HFFc6 (cell line): ENCODE data around the gene ERCC2. TPM values are rescaled to one million over a fixed set of nuclear protein-coding genes. Genes with fewer than 3 reads are reported as not detected.

Experiments used
- DNase-seq: peaks from one replicate; pipeline ENCODE4 v3.0.0-alpha.2; 2018
- H3K27ac Mint-ChIP-seq: 2 replicates; pipeline ENCODE4 v1.8.0; 2020; ENCODE audit warnings: mild to moderate bottlenecking, mixed read lengths
- H3K27me3 Mint-ChIP-seq: 2 replicates; pipeline ENCODE4 v1.8.0; 2021; ENCODE audit warnings: mild to moderate bottlenecking, moderate library complexity, mixed read lengths; ENCODE audit not compliant: insufficient read depth
- H3K36me3 Mint-ChIP-seq: 2 replicates; pipeline ENCODE4 v1.8.0; 2021; ENCODE audit warnings: low read depth, mixed read lengths
- H3K4me1 Mint-ChIP-seq: 2 replicates; pipeline ENCODE4 v1.8.0; 2020; ENCODE audit warnings: low read depth, mixed read lengths
- H3K4me3 Mint-ChIP-seq: 2 replicates; pipeline ENCODE4 v1.8.0; 2020; ENCODE audit warnings: mild to moderate bottlenecking, moderate library complexity, mixed read lengths
- H3K9me3 Mint-ChIP-seq: 2 replicates; pipeline ENCODE4 v1.8.0; 2020; ENCODE audit warnings: mild to moderate bottlenecking, mixed read lengths
- CTCF ChIP-seq: fragments of 200-600 bp; sonication (generic); IDR thresholded peaks from 2 replicates; pipeline ENCODE4 v1.5.0; 2021; ENCODE audit warnings: antibody characterized with exemption, mild to moderate bottlenecking
- total RNA-seq, 6 experiments: library from RNA; stranded (reverse); fragmentation: NEBNext Ultra II Directional; extraction: Animal tissue kit (Norgen Biotek cat#: 25700); gene quantifications; 2 replicates in 1 of 6; 3 replicates in 5 of 6; pipeline ENCODE4 v1.2.3, GENCODE V29; 2021

ERCC2 gene
- total RNA-seq, 6 experiments from 2014 or later: 80.2 to 108 (median 87.8) TPM

DNA sequence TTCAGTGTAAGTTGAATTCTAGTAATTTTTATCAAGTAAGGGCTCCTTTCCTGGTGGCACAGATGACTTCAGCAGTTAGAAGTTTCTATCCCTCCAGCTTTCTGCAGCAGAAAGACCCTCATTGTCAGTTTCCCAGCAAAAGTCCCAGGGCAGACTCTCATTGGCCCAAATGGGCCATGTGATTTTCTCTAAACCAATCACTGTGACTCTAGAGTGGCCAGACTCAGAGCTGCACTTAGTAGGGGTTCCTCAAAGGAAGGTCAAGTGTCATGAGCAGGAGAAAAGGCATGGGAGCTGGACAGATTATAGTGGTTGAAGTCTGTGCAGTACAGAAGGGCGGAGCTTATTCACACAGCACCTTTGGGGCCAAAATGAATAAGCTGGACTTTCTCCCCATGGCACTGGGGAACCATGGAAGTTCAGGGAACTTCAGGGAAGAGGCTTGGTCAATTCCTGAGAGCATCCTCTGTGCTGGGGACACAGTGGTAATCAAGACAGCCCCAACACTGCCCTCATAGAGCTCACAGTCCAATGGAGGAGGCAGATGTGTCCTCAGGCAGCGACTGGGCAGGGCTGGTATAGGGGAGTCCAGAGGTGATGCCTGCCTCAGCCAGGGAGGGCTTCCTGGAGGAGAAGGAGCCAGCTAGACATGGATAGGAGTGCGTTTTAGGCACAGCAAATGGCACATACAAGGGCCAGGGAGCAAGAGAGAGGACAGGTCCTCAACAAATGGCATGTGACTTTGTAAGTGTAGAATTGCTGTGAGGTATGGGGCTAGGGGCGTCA is 66.0 kb downstream of the ERCC2 start:
- no peak for TF ChIP-seq CTCF

GRCh38 chr19:45303269-45304060 is 66.9 kb downstream of the ERCC2 start:
- peaks cover 10% of the 10 kb centered on the region for H3K4me1 Mint-ChIP-seq
- peaks cover 29% of the 10 kb centered on the region for H3K36me3 Mint-ChIP-seq
- no peak for DNase-seq
- H3K4me3 Mint-ChIP-seq: no peak overlapping the region
- peaks cover 4% of the 10 kb centered on the region; the same call in 1 of the 2 replicates for H3K9me3 Mint-ChIP-seq
- peaks cover 9% of the 10 kb centered on the region for H3K27me3 Mint-ChIP-seq
- no peak overlapping the region for H3K27ac Mint-ChIP-seq
- no peak for TF ChIP-seq CTCF

More for the DNA sequence above, 66.0 kb downstream of the ERCC2 start:
- peaks cover 10% of the 10 kb centered on the region for H3K4me1 Mint-ChIP-seq
- peaks cover 9% of the 10 kb centered on the region for H3K27me3 Mint-ChIP-seq
- peaks cover 4% of the 10 kb centered on the region; the same call in 1 of the 2 replicates for H3K9me3 Mint-ChIP-seq
- no peak overlapping the region for H3K27ac Mint-ChIP-seq
- no peak overlapping the region for H3K4me3 Mint-ChIP-seq
- peaks cover 23% of the 10 kb centered on the region for H3K36me3 Mint-ChIP-seq
- no peak for DNase-seq

DNA sequence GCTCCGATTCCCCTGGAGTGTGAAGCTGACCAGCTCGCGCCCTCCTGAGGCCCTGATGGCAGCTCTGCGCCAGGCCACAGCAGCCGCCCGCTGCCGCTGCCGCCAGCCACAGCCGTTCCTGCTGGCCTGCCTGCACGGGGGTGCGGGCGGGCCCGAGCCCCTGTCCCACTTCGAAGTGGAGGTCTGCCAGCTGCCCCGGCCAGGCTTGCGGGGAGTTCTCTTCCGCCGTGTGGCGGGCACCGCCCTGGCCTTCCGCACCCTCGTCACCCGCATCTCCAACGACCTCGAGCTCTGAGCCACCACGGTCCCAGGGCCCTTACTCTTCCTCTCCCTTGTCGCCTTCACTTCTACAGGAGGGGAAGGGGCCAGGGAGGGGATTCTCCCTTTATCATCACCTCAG is 68.0 kb downstream of the ERCC2 start:
- Mint-ChIP-seq H3K36me3 (peaks cover 34% of the 10 kb centered on the region), H3K27ac (no peak overlapping the region), H3K4me3 (no peak overlapping the region), H3K4me1 (peaks cover 10% of the 10 kb centered on the region), H3K9me3 (peaks cover 4% of the 10 kb centered on the region; the same call in 1 of the 2 replicates), H3K27me3 (peaks cover 9% of the 10 kb centered on the region)
- TF ChIP-seq CTCF: no peak
- no peak for DNase-seq

Other genes starting within 250 kb of the ERCC2 start
- under 1 TPM in 5 of 6 experiments, not detected in 1; 0.07 to 0.17 (median 0.07) TPM for gene NKPD1, start 209.6 kb downstream of the ERCC2 start, total RNA-seq
- gene TRAPPC6A, start 192.3 kb downstream of the ERCC2 start, total RNA-seq: 1 to 10 TPM; 3.5 to 6.9 (median 5.2) TPM
- gene BLOC1S3, start 191.8 kb downstream of the ERCC2 start, total RNA-seq: 10 to 100 TPM; 10.5 to 14.2 (median 12.2) TPM
- under 1 TPM in 1 of 6 experiments, not detected in 5; 0.10 TPM for gene EXOC3L2, start 125.2 kb downstream of the ERCC2 start, total RNA-seq
- 10 to 100 TPM; 38.9 to 46.0 (median 44.2) TPM for gene MARK4, start 119.3 kb downstream of the ERCC2 start, total RNA-seq
- gene CKM, start 47.7 kb downstream of the ERCC2 start, total RNA-seq: not detected
- gene KLC3, start 29.8 kb downstream of the ERCC2 start, total RNA-seq: not detected
- gene PPP1R13L, start 34.5 kb upstream of the ERCC2 start, total RNA-seq: 10 to 100 TPM; 10.2 to 24.7 (median 22.2) TPM
- 10 to 100 TPM; 13.7 to 25.8 (median 15.1) TPM for gene POLR1G, start 36.1 kb upstream of the ERCC2 start, total RNA-seq
- gene ERCC1, start 53.3 kb upstream of the ERCC2 start, total RNA-seq: 100 to 1,000 TPM; 106 to 129 (median 117) TPM
- 10 to 100 TPM; 35.0 to 71.5 (median 62.9) TPM for gene FOSB, start 97.4 kb upstream of the ERCC2 start, total RNA-seq
- 10 to 100 TPM; 10.3 to 21.3 (median 13.8) TPM for gene RTN2, start 126.5 kb upstream of the ERCC2 start, total RNA-seq
- 1 to 10 TPM in 4 of 6 experiments, under 1 TPM in 2; 0.80 to 1.3 (median 1.1) TPM for gene PPM1N, start 127.9 kb upstream of the ERCC2 start, total RNA-seq
- gene VASP, start 136.9 kb upstream of the ERCC2 start, total RNA-seq: 100 to 1,000 TPM; 179 to 199 (median 185) TPM
- 10 to 100 TPM; 13.3 to 15.5 (median 14.3) TPM for gene OPA3, start 214.2 kb upstream of the ERCC2 start, total RNA-seq
- gene GPR4, start 231.6 kb upstream of the ERCC2 start, total RNA-seq: 10 to 100 TPM in 4 of 6 experiments, 1 to 10 TPM in 2; 3.7 to 16.8 (median 13.3) TPM